HepG2 (cell line): Measurements from ENCODE around the gene DPEP3. TPM values are rescaled to one million over a fixed set of nuclear protein-coding genes. Genes with fewer than 3 reads are reported as not detected.

ENCODE experiments used
- AHR ChIP-seq: IDR thresholded peaks from 2 replicates; pipeline ENCODE4 v1.6.1; 2018; ENCODE audit warnings: missing genetic modification reagents, missing compliant biosample characterization
- BRCA1 ChIP-seq: sonication (generic); formaldehyde crosslinking; IDR thresholded peaks from 2 replicates; pipeline ENCODE4 v1.4.0; 2020; ENCODE audit warnings: missing genetic modification reagents
- FOSL2 ChIP-seq: sonication (generic); formaldehyde crosslinking; IDR thresholded peaks from 2 replicates; pipeline ENCODE4 v1.4.0; 2020; ENCODE audit warnings: missing genetic modification reagents
- FOXO4 ChIP-seq: sonication (generic); formaldehyde crosslinking; conservative IDR thresholded peaks from 2 replicates; pipeline ENCODE4 v1.8.1; 2023; ENCODE audit warnings: missing genetic modification reagents
- HES4 ChIP-seq: sonication (generic); formaldehyde crosslinking; IDR thresholded peaks from 2 replicates; pipeline ENCODE4 v1.9.0; 2021; ENCODE audit warnings: mild to moderate bottlenecking, missing genetic modification reagents, borderline replicate concordance
- HNRNPK ChIP-seq: fragments of 200-400 bp; formaldehyde crosslinking; IDR thresholded peaks from 2 replicates; pipeline ENCODE4 v1.6.1; 2018; ENCODE audit warnings: low read length, low read depth, moderate library complexity, mild to moderate bottlenecking; ENCODE audit not compliant: poor library complexity, severe bottlenecking
- HOXA3 ChIP-seq: sonication (generic); formaldehyde crosslinking; IDR thresholded peaks from 2 replicates; pipeline ENCODE4 v1.5.0; 2020; ENCODE audit warnings: missing genetic modification reagents
- MYNN ChIP-seq: sonication (generic); formaldehyde crosslinking; IDR thresholded peaks from 2 replicates; pipeline ENCODE4 v1.4.0; 2020; ENCODE audit warnings: mild to moderate bottlenecking, low read depth, missing genetic modification reagents
- PHF5A ChIP-seq: IDR thresholded peaks from one replicate; pipeline ENCODE4 v1.6.1; 2018; ENCODE audit warnings: low read depth, missing genetic modification reagents; ENCODE audit not compliant: unreplicated experiment
- PREB ChIP-seq: sonication (generic); formaldehyde crosslinking; IDR thresholded peaks from 2 replicates; pipeline ENCODE4 v1.4.0; 2020; ENCODE audit warnings: missing genetic modification reagents
- RBFOX2 ChIP-seq: fragments of 200-400 bp; formaldehyde crosslinking; IDR thresholded peaks from 2 replicates; pipeline ENCODE4 v1.6.1; 2017; ENCODE audit warnings: low read depth, mild to moderate bottlenecking, low read length
- RELA ChIP-seq: sonication (generic); formaldehyde crosslinking; IDR thresholded peaks from 2 replicates; pipeline ENCODE4 v1.4.0; 2020; ENCODE audit warnings: missing genetic modification reagents
- REXO4 ChIP-seq: sonication (generic); formaldehyde crosslinking; IDR thresholded peaks from 2 replicates; pipeline ENCODE4 v1.8.0; 2022; ENCODE audit warnings: missing genetic modification reagents, mild to moderate bottlenecking, borderline replicate concordance
- SETDB1 ChIP-seq: sonication (generic); formaldehyde crosslinking; IDR thresholded peaks from 2 replicates; pipeline ENCODE4 v1.5.1; 2020; ENCODE audit warnings: missing genetic modification reagents, mild to moderate bottlenecking, borderline replicate concordance
- SP140L ChIP-seq: sonication (generic); formaldehyde crosslinking; IDR thresholded peaks from 2 replicates; pipeline ENCODE4 v1.4.0; 2020; ENCODE audit warnings: missing genetic modification reagents, borderline replicate concordance
- TARDBP ChIP-seq: sonication (generic); formaldehyde crosslinking; IDR thresholded peaks from 2 replicates; pipeline ENCODE4 v1.8.0; 2022; ENCODE audit warnings: mild to moderate bottlenecking, missing genetic modification reagents
- THAP7 ChIP-seq: sonication (generic); formaldehyde crosslinking; IDR thresholded peaks from 2 replicates; pipeline ENCODE4 v1.8.1; 2023; ENCODE audit warnings: mild to moderate bottlenecking, missing genetic modification reagents
- THYN1 ChIP-seq: sonication (generic); formaldehyde crosslinking; IDR thresholded peaks from 2 replicates; pipeline ENCODE4 v1.8.1; 2023; ENCODE audit warnings: low read depth, mild to moderate bottlenecking, moderate library complexity, missing genetic modification reagents, borderline replicate concordance
- ZMYM4 ChIP-seq: sonication (generic); formaldehyde crosslinking; IDR thresholded peaks from 2 replicates; pipeline ENCODE4 v1.8.1; 2023; ENCODE audit warnings: mild to moderate bottlenecking, missing genetic modification reagents
- ZNF446 ChIP-seq: sonication (generic); formaldehyde crosslinking; IDR thresholded peaks from 2 replicates; pipeline ENCODE4 v1.5.0; 2020; ENCODE audit warnings: mild to moderate bottlenecking, missing genetic modification reagents
- ZNF710 ChIP-seq: sonication (generic); formaldehyde crosslinking; IDR thresholded peaks from 2 replicates; pipeline ENCODE4 v1.5.0; 2020; ENCODE audit warnings: mild to moderate bottlenecking, missing genetic modification reagents, borderline replicate concordance
- ZNF878 ChIP-seq: sonication (generic); formaldehyde crosslinking; IDR thresholded peaks from 2 replicates; pipeline ENCODE4 v1.8.1; 2023; ENCODE audit warnings: mild to moderate bottlenecking, missing genetic modification reagents, moderate library complexity
- polyA plus RNA-seq, 8 experiments: library from polyadenylated mRNA; depleted of rRNA in 3 of 8; stranded (reverse) in 7 of 8; unstranded in 1 of 8; fragments of >200 nt; fragmentation: Illumina TruSeq in 4 of 8; extraction: Trizol in 4 of 8; gene quantifications; 2 replicates each; pipeline versions ENCODE4 v1.2.1 to v1.2.3, GENCODE V29; 2011 to 2016; ENCODE audit warnings: low read depth in 4 of 8, missing spikeins in 1 of 8, mixed read lengths in 1 of 8; ENCODE audit not compliant: insufficient read depth in 1 of 8
- total RNA-seq, 5 experiments: library from RNA; depleted of rRNA; stranded (reverse); fragments of >200 nt; fragmentation: Illumina TruSeq; extraction: Trizol; gene quantifications; 2 replicates each; pipeline ENCODE4 v1.2.3, GENCODE V29; 2016; ENCODE audit warnings: low read depth in 1 of 5
- TF ChIP-seq, protein P1 (sequence below): sonication (generic); formaldehyde crosslinking; IDR thresholded peaks from 2 replicates; pipeline ENCODE4 v1.8.1; 2023; ENCODE audit warnings: missing genetic modification reagents, inconsistent platforms, borderline replicate concordance

DPEP3 gene
- total and polyA plus RNA-seq, 2 of the 13 experiments (the other 11 are each of a cell fraction or from before 2014, with no cell fraction given) = not detected

DNA sequence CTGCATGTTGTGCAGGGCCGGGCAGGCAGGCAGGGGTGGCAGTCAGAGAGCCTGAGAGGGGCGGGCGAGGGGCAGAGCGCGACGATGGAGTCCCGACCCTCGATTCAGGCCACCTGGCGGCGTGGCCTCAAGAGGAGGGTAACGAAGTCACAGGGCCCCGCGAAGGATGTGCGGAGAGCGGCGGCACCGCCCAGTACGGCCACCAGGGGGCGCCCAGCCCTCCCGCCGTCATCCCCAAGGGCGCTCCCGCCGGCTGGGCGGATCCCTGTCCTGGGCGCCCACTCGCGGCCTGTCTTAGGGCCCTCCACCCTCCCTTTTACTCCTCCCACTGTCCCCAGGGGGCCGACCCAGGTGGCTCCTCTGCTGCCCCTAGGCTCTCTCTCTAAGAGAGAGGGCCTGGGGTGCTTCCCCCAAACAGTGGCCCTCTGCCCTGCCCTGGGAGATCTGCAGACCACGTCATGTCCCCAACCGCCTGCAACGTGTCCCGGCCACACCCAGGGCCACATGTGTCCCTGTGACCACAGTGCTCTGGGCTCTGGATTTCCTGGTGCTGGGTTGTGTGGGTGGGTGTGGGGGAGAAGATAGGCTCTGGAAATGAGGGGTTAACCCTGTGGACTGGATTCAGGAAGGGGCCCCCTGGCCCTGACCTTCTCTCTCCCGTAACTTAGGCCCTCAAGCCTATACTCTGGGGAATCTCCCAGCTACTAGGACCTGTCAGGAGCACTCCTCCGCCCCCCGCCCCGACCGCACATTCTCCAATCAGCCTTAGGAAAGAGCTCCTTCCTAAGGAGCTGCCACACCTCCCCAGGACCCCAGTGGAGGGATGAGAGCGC lies 13.1 kb upstream of the DPEP3 start (continued):
- TF ChIP-seq SETDB1 (CRISPR knock-in tag) = no peak
- TF ChIP-seq REXO4 (CRISPR knock-in tag) = no peak
- peak; percentile 48; the same call in 1 of the 2 replicates for TF ChIP-seq AHR (CRISPR knock-in tag)
- peak; percentile 39; the same call in 1 of the 2 replicates for TF ChIP-seq ZNF710
- 0 out of 2 replicates have a peak, but pooled peaks have one; percentile 5 for TF ChIP-seq FOXO4 (CRISPR knock-in tag)
- TF ChIP-seq SP140L = peak; percentile 24; the same call in 1 of the 2 replicates
- no peak for TF ChIP-seq PREB (CRISPR knock-in tag)
- TF ChIP-seq TARDBP = 0 out of 2 replicates have a peak, but pooled peaks have one; percentile 34
- no peak for TF ChIP-seq RELA (CRISPR knock-in tag)
- TF ChIP-seq ZNF446 (CRISPR knock-in tag) = no peak
- peak; percentile 84; the same call in 1 of the 2 replicates for TF ChIP-seq MYNN
- no peak for TF ChIP-seq ZNF878 (CRISPR knock-in tag)
- no peak for TF ChIP-seq BRCA1 (CRISPR knock-in tag)
- peak; percentile 90 for TF ChIP-seq HNRNPK
- peak; percentile 67; the same call in 1 of the 2 replicates for TF ChIP-seq ZMYM4 (CRISPR knock-in tag)
- TF ChIP-seq RBFOX2 = peak; percentile 77
- no peak for TF ChIP-seq THYN1
- peak; percentile 18; the same call in 1 of the 2 replicates for TF ChIP-seq THAP7
- TF ChIP-seq, protein P1, sequence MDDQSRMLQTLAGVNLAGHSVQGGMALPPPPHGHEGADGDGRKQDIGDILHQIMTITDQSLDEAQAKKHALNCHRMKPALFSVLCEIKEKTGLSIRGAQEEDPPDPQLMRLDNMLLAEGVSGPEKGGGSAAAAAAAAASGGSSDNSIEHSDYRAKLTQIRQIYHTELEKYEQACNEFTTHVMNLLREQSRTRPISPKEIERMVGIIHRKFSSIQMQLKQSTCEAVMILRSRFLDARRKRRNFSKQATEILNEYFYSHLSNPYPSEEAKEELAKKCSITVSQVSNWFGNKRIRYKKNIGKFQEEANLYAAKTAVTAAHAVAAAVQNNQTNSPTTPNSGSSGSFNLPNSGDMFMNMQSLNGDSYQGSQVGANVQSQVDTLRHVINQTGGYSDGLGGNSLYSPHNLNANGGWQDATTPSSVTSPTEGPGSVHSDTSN (CRISPR knock-in tag) = no peak
- peak; percentile 55 for TF ChIP-seq HES4 (CRISPR knock-in tag)
- TF ChIP-seq HOXA3 (CRISPR knock-in tag) = peak; percentile 91
- peak; percentile 39; the same call in 1 of the 2 replicates for TF ChIP-seq FOSL2 (CRISPR knock-in tag)
- TF ChIP-seq PHF5A (CRISPR knock-in tag) = peak; percentile 49
